Muscle of arm (tissue), 14 donors: Measurements from ENCODE around the gene ZNF587B. TPM values are rescaled to one million over a fixed set of nuclear protein-coding genes. Genes with fewer than 3 reads are reported as not detected.
"Not testable (repeated sequence)": the region's sequence is repeated elsewhere in the genome, so short reads cannot be mapped to it uniquely, and the experiment has no call there.

Experiments used
- DNase-seq: peaks from one replicate; pipeline ENCODE4 v3.0.0-alpha.2; 2013
- long read RNA-seq, 11 donors: transcript quantifications; one replicate each; lab custom pipeline, GENCODE V29; 2026
- polyA plus RNA-seq, 12 donors: library from polyadenylated mRNA; unstranded; fragments of 120-200 nt; gene quantifications; one replicate each; pipeline ENCODE4 v1.2.1, GENCODE V29; 2013; ENCODE audit not compliant: insufficient read length in 12 of 12

ZNF587B gene
- polyA plus RNA-seq, result 10 to 100 TPM in 1 of 12 donors, 1 to 10 TPM in 9, not detected in 2; 3.5 to 11.1 (median 6.0) TPM
- long read RNA-seq, donor 1, partial matches to known transcripts, result 0 of 1 reads
- long read RNA-seq, donor 1, other reads (novel, unspliced or antisense), result 0 of 1 reads
- long read RNA-seq, donor 2, partial matches to known transcripts, result 0 of 1 reads
- long read RNA-seq, donor 2, other reads (novel, unspliced or antisense), result 0 of 1 reads
- long read RNA-seq, donor 3, result 0 reads
- long read RNA-seq, donor 4, result 0 reads
- long read RNA-seq, donor 5, partial matches to known transcripts, result 0 of 1 reads
- long read RNA-seq, donor 5, other reads (novel, unspliced or antisense), result 0 of 1 reads
- long read RNA-seq, donor 6, result 0 reads
- long read RNA-seq, donor 7, result 0 reads
- long read RNA-seq, donor 8, partial matches to known transcripts, result 0 of 1 reads
- long read RNA-seq, donor 8, other reads (novel, unspliced or antisense), result 0 of 1 reads
- long read RNA-seq, donor 9, result 0 reads
- long read RNA-seq, donor 10, partial matches to known transcripts, result 0 of 1 reads
- long read RNA-seq, donor 10, other reads (novel, unspliced or antisense), result 0 of 1 reads
- long read RNA-seq, donor 11, partial matches to known transcripts, result 0 of 1 reads
- long read RNA-seq, donor 11, other reads (novel, unspliced or antisense), result 0 of 1 reads

DNA sequence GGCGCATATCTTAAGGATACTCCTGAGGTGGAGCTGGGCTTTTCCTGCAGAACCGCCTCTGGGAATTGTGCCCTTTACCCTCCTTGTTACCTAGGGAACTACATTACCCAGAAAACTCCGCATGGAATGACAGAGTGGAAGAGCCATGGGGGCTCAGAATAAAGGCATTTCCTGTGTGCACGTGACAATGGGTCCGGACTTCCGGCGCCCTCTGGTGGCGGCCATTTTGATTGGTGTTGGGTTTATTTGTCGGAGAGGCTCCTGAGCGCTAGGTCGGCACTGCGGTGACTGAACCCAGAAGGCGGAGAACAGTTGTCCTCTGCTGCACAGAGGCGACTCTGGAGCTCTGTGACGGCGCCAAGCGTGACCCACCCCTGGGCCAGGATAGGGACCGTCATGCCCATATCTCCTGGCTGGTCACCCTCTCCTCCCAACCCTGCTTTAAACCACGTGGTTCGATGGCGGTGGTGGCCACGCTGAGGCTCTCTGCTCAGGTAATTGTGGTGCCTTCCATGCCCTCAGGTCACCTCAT, at the start of gene ZNF587B:
Gene ZNF587B, plus strand, starts transcription at position 229 of the 532 bp plus-strand sequence. Its CDS starts 230 bp downstream, at position 459.
- peak; percentile 43 for DNase-seq

DNA sequence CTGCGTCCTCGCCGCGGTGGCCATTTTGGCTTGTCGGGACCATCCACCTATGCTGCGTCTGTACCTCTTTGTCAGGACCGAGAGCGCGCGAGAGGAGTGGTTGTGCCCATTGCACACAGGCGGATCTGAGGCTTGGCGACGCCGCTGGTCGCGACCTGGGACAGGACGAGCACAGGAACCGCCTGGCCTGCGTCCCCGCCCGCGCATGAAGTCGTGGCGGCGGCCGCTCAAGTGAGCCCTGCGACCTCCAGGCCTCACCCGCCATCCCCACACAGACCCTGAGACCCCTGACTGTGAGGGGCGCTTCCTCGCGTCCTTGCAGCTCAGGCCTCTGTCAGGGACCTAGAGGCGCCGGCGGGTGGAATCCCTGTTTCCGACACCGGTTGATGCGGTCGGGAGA, 43.8 kb upstream of the ZNF587B start:
- no peak for DNase-seq

DNA sequence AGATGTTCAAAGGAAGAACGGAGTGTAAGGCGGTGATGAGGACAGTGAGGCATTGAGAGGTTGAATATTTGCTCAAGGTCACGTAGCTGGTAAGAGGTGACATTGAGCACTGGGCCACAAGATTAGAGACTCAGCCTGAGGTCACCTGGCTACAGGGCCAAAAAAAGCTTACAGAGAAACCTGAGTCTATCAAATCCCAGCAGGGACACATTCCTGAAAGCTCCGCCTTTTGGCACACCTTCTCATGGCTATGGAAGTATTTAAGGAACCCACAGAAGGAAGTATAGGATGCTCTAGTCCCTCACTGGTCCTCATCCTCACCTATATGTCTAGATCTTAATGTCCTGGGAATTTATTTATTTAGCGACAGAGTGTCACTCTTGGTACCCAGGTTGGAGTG, 43.2 kb upstream of the ZNF587B start:
- DNase-seq, result no peak

DNA sequence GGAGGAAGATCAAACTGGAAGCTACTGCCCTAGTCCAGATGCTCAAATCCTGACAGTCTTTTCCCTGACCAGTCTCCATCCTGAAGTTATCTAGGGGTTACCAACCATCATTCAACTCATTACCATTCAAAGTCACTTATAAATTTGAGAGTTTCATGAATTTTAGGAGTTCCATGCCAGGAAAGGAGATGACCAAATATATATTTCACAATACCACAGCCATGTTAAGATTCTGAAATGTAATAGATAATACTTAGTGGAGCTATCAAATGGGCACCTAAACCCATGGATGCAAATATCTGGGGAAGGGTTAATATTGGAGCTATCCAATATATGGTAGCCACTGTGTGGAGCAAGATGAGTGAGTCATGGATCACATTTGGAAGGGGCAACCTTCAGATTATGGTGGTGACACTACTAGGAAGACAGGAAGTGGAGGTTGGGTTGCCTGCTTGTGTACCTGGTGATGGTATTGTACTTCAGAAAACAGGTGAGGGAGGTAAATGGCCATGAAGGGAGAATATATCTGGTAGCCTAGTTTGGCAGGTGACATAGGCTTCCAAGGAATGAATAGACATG, 41.9 kb upstream of the ZNF587B start:
- no peak for DNase-seq

DNA sequence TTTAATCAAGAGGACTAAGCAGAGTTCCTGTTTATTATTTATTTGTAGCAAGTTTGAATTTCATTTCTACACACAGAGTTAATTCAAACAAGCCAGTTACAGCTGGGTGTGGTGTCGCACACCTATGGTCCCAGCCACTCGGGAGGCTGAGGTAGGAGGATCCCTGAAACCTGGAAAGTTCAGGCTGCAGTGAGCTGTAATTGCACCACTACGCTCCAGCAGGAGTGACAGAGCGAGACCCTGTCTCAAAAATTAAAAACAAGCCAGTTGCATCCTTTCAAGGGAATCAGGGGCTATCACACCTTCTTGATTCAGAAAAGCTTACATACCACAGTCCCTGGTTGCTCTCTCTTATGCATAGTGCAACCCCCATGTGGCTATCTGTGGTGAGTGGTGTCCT, 40.8 kb upstream of the ZNF587B start:
- no peak for DNase-seq

DNA sequence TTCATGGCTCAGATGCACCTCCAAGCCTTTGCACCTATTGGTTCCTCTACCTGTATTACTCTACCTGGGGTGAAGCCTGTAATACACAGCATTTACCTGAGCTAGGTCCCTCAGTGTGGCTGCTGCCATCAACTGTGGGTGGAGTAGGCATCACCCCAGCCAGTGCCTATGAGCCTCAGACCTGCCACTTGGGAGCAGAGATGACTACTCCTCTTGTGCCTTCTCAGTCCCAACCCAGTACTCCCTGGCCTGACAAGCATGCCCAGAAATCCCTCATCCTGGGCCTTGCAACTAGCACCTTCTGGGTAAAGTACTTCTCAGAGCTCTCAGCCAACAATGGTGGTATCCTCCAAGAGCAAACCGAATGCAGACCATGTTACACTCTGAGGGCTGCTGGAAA, 33.5 kb upstream of the ZNF587B start:
- not testable (repeated sequence) for DNase-seq

DNA sequence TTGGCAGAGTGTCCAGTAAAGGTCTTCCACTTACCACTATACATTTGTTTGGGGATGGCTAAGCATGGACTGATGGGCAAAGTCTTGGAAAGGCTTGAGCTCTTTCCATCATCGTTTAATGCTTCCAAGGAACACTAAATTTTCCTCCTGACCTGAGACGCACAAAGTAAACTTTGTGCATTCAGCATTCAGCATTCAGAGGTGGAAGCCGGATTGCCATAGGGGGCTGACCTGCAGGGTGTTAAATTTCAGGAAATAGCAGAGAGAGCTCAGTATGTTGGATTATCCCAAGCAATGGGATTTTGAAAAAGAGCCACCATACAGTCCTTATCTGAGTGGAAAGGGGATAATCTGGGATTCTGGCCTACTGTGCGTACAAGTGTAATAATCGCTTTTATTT, 29.4 kb upstream of the ZNF587B start:
- DNase-seq, result no peak

DNA sequence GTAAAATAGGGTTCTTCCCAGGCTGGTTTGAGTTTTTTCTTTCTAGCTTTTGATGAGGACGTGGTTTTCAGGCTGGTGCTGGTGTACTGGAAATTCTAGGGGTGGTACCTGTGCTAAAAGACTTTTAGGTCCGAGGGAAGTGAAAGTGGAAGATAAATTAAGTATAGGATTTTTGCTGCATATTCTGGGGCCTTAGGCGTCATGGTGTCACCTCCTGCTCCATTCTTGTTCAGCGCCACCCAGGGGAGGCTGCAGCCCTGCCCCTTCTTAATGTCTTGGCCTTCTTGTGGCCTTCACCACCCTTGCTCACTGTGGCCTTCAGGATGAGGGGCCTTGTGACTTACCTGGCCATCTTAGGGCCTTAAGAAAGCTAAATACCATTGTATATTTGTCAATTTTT, 27.8 kb upstream of the ZNF587B start:
- DNase-seq, result no peak

DNA sequence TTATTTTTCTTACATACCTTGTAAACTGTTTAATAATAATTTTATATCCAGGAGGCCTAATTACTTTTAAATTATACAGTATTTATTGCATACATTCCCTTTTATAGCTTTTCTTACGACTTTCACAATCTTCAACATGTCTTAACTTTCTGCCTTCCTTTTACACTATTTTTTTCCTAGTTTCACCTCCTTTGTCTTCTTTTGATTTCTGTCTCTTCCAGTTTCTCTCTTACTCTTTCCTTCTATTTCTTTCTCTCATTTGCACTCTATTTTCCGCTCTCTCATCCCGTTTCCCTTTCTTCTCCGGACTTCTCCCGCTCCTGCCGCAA, 26.9 kb upstream of the ZNF587B start:
- no peak for DNase-seq

DNA sequence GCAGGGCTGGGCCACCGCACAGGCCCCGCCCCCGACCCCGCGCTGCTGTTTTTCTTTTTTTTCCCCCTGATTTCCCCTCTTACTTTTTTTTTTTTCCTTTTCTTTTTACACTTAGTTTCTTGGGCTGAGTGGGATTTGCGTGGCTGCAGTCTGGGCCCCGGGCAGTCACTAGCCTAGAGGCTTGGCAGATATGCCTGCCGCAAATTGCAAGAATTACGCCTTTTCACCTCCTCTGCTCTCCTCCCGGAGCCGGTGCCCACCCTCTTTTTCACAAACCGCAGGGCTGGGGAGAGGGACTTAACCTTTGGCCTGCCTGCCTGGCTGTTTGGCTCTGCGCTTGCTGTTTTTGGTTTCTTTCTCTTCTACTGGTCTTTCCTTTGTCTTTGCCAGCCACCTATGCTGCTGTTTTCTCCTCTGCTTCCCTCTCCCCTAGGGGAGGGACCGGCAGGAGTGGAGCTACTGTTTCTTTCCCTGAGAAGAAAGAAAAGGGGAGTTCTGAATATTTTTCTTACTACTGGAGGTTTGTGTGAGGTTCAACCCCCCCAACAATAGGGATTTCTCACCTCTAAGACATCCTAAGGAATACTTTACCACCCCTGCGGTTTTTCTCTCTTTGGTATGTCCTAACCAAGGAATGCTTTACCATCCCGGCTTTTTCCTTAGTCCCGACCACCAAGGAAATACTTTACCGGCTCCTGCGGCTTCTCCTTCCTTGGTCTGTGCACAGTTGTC, 26.3 kb upstream of the ZNF587B start:
- peak; percentile 43 for DNase-seq

DNA sequence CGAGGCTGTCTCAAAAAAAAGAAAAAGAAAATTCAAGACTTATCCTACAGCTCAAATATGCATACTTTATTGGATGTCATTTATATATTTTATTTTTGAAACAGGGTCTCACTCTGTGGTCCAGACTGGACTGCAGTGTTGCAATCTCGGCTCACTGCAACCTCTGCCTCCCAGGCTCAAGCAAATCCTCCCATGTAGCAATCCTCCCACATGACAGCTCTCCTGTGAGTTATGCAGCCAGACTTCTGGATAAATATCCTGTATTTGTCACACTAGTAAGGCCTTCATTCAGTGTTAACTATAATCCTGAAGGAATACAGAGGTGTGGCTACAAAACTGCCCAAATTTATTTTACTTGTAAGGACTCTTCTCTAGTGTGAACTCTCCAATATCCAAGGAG, 22.6 kb upstream of the ZNF587B start:
- DNase-seq, result no peak

DNA sequence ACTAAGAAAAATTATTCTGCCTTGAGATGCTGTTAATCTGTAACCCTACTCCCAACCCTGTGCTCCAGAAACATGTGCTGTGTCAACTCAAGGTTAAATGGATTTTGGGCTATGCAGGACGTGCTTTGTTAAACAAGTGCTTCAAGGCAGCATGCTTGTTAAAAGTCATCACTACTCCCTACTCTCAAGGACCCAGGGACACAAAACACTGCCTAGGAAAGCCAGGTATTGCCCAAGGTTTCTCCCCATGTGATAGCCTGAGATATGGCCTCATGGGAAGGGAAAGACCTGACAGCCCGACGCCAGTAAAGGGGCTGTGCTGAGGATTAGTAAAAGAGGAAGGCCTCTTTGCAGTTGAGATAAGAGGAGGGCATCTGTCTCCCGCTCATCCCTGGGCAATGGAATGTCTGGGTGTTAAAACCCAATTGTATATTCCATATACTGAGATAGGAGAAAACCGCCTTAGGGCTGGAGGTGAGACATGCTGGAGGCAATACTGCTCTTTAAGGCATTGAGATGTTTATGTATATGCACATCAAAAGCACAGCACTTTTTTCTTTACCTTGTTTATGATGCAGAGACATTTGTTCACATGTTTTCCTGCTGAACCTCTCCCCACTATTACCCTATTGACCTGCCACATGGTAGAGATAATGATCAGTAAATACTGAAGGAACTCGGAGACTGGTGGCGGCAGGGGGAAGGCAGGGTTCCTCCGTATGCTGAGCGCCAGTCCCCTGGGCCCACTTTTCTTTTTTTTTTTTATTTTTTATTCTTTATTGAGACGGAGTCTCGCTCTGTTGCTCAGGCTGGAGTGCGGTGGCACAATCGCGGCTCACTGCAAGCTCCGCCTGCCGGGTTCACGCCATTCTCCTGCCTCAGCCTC, 19.4 kb upstream of the ZNF587B start:
- not testable (repeated sequence) for DNase-seq

DNA sequence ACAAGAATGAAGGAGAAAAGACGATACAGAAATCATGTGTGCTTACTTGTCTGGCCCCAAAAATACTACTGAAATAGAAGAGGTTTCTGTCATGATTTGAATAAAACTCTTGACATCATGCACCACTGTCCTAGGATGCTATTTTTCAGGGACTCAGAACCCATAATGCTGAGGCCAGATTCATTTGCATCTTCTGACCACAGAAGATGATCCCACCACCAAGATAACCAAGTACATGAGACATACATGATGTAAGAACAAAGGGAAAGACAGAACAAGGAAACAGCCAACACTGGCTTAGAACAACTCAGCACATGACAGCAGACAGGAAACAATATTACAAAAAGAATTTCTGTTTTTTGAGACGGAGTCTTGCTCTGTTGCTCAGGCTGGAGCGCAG, 17.9 kb upstream of the ZNF587B start:
- no peak for DNase-seq

DNA sequence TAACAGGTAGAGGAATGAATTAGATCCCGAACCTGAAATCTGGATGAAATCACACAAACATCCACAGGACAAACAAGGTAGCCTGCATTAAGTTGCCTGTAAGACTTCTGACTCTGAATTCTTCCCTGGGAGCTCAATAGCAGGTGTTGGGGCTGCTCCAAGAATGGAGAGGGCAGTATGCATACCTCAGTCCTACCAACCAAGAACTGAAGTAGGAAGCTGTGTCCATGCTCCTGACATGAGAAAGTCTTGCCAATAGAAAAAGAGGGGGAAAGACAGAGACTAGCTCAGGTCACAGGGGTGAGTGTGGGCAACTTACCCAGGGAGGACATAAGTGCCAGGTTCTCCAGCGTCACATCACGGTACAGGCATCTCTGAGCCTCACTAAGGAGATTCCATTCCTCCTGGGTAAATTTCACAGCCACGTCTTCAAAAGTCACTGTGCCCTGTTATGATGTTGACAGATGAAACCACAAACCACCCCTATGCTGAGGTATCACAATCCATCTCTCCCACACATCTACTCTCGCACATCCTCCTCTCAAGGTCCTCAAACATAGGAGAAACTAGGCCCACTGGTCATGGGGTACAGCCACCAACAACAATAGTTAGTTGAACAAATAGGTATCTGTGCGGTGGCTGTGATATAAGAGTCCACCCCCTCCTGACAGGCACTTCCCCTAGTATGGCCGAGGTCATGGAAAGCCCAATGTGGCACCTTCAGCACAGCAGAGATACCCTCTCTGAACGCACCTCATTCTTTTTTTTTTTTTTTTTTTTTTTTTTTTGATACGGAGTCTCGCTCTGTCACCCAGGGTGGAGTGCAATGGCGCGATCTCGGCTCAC, 16.9 kb upstream of the ZNF587B start:
- not testable (repeated sequence) for DNase-seq

DNA sequence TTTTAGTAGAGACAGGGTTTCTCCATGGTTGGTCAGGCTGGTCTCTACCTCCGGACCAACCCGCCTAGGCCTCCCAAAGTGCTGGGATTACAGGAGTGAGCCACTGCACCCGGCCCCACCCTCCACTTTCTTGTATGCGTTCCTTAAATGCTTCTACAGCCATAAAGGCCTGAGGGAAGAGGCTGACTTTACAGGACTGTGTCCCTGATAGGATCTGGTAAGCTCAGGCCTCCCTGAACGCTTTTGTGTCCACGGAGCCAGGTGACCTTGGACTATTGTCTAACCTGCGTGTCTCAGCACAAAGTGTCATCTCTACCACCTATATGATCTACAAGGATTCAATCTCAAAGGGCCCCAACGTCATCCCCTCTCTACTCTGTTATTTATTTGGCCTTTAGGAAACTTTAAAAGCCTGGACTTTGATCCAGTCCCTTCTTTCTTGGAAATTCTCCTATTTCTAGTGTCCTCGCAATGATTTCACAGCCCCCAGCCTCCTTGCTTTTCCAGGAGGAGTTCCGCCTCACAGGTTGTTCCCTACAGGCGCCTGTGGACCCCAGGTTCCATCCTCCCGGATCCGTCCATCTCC, 16.1 kb upstream of the ZNF587B start:
- DNase-seq, result no peak

DNA sequence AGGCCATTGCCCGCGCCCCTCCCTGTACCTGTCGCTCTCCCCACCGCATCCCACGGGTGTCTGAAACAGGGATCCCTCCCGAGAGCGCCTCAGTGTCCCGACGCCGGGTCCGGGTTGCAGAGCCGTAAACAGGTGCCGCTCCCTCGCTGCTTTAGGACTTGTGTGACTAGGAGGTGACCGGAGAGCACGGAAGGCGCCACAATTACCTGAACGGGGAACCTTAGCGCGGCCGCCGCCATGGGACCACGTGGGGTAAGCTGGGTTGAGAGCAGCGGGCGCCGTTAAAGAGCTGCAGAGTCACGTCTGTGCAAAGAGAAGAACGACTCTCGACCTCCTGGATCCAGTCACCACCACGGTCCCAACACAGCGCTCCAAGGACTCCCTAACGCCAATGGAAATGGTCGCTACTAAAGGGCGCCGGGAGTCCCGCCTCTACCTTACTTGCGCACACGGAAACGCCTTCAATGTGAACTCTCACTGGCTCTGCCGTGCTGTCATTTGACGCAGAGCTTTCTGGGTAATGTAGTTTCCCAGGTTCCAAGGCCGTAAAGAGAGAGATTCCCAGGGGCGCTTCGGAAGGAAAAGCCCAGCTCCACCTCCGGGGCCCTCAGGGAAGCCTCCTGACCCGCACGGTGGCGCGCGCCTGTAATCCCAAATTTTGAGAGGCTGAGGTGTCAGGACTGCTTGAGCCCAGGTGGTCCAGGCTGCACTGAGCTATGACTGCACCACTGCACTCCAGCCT, 15.4 kb upstream of the ZNF587B start, which contains the start of gene ZNF552:
Gene ZNF552, minus strand, starts transcription at position 409 of the 742 bp plus-strand sequence. Its CDS starts 170 bp downstream, at position 239.
- DNase-seq, result peak; percentile 89

DNA sequence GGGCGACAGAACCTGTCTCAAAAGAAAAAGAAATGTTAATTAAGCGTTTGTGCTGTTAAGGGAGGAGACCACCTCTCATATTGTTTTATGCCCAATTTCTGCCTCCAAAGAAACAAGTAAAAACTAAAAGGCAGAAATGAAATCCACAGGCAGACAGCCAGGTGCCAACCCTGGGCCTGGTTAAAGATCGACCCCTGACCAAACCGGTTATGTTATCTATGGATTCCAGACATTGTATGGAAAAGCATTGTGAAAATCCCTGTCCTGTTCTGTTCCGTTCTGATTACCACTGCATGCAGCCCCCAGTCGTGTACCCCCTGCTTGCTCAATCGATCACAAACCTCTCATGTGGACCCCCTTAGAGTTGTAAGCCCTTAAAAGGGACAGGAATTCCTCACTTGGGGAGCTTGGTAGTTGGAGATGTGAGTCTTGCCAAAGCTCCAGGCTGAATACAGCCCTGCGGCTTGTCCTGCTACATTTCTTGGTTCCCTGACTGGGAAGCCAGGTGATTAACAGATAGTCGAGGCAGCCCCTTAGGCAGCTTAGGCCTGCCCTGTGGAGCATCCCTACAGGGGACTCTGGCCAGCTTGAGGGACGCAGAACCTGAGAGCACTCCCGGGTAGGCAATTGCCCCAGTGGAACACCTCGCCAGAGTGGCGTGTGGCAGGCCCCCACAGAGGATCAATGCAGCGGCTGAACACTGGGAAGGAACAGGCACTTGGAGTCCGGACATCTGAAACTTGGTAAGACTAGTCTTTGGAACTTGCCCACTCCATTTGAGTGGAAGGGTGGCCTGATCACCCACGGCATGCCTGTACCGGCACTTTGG, 14.6 kb upstream of the ZNF587B start:
- no peak for DNase-seq

DNA sequence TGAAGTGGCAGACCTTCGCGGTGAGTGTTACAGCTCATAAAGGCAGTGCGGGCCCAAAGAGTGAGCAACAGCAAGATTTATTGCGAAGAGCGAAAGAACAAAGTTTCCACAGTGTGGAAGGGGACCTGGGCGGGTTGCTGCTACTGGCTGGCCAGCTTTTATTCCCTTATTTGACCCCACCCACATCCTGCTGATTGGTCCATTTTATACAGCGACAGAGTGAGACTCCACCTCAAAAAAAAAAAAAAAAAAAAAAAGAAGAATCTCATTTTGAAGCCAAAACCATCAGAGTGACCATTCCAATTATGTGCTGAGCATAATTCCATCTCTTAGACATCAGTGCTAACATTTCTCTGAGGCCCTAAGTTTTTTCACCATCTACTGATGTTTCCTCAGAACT, 13.4 kb upstream of the ZNF587B start:
- DNase-seq, result no peak
